ENCODE measurements around the gene AKNA. TPM values are rescaled to one million over a fixed set of nuclear protein-coding genes. Genes with fewer than 3 reads are reported as not detected.

Gene AKNA, protein sequence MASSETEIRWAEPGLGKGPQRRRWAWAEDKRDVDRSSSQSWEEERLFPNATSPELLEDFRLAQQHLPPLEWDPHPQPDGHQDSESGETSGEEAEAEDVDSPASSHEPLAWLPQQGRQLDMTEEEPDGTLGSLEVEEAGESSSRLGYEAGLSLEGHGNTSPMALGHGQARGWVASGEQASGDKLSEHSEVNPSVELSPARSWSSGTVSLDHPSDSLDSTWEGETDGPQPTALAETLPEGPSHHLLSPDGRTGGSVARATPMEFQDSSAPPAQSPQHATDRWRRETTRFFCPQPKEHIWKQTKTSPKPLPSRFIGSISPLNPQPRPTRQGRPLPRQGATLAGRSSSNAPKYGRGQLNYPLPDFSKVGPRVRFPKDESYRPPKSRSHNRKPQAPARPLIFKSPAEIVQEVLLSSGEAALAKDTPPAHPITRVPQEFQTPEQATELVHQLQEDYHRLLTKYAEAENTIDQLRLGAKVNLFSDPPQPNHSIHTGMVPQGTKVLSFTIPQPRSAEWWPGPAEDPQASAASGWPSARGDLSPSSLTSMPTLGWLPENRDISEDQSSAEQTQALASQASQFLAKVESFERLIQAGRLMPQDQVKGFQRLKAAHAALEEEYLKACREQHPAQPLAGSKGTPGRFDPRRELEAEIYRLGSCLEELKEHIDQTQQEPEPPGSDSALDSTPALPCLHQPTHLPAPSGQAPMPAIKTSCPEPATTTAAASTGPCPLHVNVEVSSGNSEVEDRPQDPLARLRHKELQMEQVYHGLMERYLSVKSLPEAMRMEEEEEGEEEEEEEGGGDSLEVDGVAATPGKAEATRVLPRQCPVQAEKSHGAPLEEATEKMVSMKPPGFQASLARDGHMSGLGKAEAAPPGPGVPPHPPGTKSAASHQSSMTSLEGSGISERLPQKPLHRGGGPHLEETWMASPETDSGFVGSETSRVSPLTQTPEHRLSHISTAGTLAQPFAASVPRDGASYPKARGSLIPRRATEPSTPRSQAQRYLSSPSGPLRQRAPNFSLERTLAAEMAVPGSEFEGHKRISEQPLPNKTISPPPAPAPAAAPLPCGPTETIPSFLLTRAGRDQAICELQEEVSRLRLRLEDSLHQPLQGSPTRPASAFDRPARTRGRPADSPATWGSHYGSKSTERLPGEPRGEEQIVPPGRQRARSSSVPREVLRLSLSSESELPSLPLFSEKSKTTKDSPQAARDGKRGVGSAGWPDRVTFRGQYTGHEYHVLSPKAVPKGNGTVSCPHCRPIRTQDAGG (N-terminal part only)
- total RNA-seq (407 and 434 TPM in 2 replicates), polyA plus RNA-seq (178 and 181 TPM in 2 replicates), polyA minus RNA-seq (281 and 338 TPM in 2 replicates)
- 113 TPM for total RNA-seq (2013)

DNA sequence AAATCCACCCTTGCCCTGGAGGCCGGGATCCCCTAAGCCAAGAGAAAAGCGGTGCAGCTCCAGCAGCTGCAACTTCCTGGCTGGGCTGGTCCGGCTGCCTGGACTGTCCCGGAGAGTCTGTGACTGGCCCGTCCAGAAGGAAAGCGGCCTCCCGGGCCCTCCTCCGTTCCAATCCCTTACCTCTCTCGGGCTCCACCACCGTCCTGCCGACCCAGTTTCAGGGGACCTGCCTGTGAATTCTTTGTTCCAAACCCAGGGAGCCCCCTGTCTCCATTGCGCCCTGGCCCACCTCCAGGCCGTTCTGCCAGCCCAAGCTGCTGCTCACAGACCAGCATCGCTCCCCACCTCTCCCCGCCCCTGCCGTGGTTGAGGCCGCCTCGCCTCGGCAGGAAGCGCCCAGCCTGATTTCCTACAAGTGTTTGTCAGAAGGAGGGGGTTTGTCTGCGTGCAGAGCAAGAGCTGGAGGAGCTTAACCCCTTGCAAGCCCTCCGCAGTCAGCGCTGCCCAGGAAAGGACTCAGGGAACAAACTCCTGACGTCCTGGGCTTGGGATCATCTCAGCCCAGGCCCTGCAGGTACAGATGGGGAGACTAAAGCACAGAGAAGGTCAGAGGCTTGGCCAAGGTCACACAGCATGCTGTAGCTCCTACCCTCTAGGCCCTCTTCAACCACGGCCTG lies at the start of gene AKNA:
Gene AKNA (minus strand): TSS at position 303 of the 677 bp plus-strand sequence. CDS start 6,649 bp downstream, outside the sequence.
- ChIA-PET POLR2A (interaction anchor here (0.6 to 9.2 kb wide), 8 partner anchors 8 to 56 kb away, joined by 3 to 135 read pairs (median 6); no protein-coding TSS in a partner anchor), CTCF (interaction anchor here (0.7 to 6.4 kb wide), 13 partner anchors 8 to 266 kb away, joined by 3 to 85 read pairs (median 10); no protein-coding TSS in a partner anchor)
- peaks cover 86% of the 10 kb centered on the region for H3K4me1 Mint-ChIP-seq
- H3K9ac ChIP-seq (ENCODE audit: low read length): peak within 1 kb of the TSS; percentile 77
- intact Hi-C loops (cut with micrococcal nuclease): no loop called here
- H3K4me3 Mint-ChIP-seq: peak within 1 kb of the TSS; percentile 97
- H3K4me3 ChIP-seq (ENCODE audit: control extremely low read depth in 1 of 5, extremely low read depth in 1 of 5, insufficient read depth in 1 of 5, low read depth in 2 of 5, low read length in 4 of 5): peak within 1 kb of the TSS; percentile 75 to 96 (median 89)
- no peaks in the 10 kb centered on the region for H3K9me3 ChIP-seq (ENCODE audit: control extremely low read depth in 1 of 3, control insufficient read depth in 2 of 3, insufficient read depth in 1 of 3, low read length in 2 of 3)
- H3K27me3 Mint-ChIP-seq: no peaks in the 10 kb centered on the region
- H2AFZ ChIP-seq (ENCODE audit: insufficient read depth, low read depth, low read length, poor library complexity, severe bottlenecking): no peak within 1 kb of the TSS
- under 1% methylated on average over 22 of the region's 25 CpGs for whole genome bisulfite sequencing (ENCODE audit: insufficient coverage)
- H4K20me1 ChIP-seq (ENCODE audit: control insufficient read depth, insufficient read depth, low read length, poor library complexity, severe bottlenecking): peaks cover 79% of the 10 kb centered on the region
- ATAC-seq (ENCODE audit: low read depth) (peak; percentile 34), DNase-seq (peak; percentile 72)
- no peak for TF ChIP-seq EZH2 (IDR thresholded peaks at IDR 0.05; ENCODE audit: borderline replicate concordance, insufficient read depth, low read depth, low read length, poor library complexity, severe bottlenecking)
- TF ChIP-seq, protein P1, sequence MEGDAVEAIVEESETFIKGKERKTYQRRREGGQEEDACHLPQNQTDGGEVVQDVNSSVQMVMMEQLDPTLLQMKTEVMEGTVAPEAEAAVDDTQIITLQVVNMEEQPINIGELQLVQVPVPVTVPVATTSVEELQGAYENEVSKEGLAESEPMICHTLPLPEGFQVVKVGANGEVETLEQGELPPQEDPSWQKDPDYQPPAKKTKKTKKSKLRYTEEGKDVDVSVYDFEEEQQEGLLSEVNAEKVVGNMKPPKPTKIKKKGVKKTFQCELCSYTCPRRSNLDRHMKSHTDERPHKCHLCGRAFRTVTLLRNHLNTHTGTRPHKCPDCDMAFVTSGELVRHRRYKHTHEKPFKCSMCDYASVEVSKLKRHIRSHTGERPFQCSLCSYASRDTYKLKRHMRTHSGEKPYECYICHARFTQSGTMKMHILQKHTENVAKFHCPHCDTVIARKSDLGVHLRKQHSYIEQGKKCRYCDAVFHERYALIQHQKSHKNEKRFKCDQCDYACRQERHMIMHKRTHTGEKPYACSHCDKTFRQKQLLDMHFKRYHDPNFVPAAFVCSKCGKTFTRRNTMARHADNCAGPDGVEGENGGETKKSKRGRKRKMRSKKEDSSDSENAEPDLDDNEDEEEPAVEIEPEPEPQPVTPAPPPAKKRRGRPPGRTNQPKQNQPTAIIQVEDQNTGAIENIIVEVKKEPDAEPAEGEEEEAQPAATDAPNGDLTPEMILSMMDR (IDR thresholded peaks at IDR 0.05): no peak
- H3K79me2 ChIP-seq (ENCODE audit: control insufficient read depth, insufficient read depth, low read length): peaks cover 100% of the 10 kb centered on the region
- peak within 1 kb of the TSS; percentile 93 for H3K27ac Mint-ChIP-seq
- H3K4me2 ChIP-seq (replicated peaks; ENCODE audit: low read depth, low read length, poor library complexity, severe bottlenecking): peak within 1 kb of the TSS; percentile 87
- peak within 1 kb of the TSS; percentile 87 to 93 for H3K27ac ChIP-seq (ENCODE audit: low read length in 2 of 2)
- H3K9me3 Mint-ChIP-seq (ENCODE audit: insufficient read depth): no peaks in the 10 kb centered on the region
- peaks cover 77 to 85% of the 10 kb centered on the region in 2 donors for H3K4me1 ChIP-seq (ENCODE audit: control insufficient read depth in 2 of 2, insufficient read depth in 2 of 2, low read length in 2 of 2)
- peaks cover 0 to 45% of the 10 kb centered on the region in 2 experiments for H3K36me3 ChIP-seq (replicated peaks in 1 of 2; ENCODE audit: control extremely low read depth in 1 of 2, control insufficient read depth in 1 of 2, extremely low read depth in 1 of 2, insufficient read depth in 2 of 2, low read length in 1 of 2)
- no peaks in the 10 kb centered on the region for H3K27me3 ChIP-seq (replicated peaks in 1 of 4; ENCODE audit: control extremely low read depth in 1 of 4, control insufficient read depth in 3 of 4, insufficient read depth in 4 of 4, low read length in 3 of 4)
